ENCODE results near the gene ARHGAP24.
"Not testable (repeated sequence)": the region's sequence is repeated elsewhere in the genome, so short reads cannot be mapped to it uniquely, and the experiment has no call there.

ARHGAP24 gene

GRCh38 chr4:85952972-85953650 lies 478.2 kb downstream of the ARHGAP24 start:
- H3K27ac ChIP-seq = no peak overlapping the region
- TF ChIP-seq ZFX (IDR thresholded peaks at IDR 0.05; ENCODE audit: borderline replicate concordance) = no peak
- TF ChIP-seq, protein P1, sequence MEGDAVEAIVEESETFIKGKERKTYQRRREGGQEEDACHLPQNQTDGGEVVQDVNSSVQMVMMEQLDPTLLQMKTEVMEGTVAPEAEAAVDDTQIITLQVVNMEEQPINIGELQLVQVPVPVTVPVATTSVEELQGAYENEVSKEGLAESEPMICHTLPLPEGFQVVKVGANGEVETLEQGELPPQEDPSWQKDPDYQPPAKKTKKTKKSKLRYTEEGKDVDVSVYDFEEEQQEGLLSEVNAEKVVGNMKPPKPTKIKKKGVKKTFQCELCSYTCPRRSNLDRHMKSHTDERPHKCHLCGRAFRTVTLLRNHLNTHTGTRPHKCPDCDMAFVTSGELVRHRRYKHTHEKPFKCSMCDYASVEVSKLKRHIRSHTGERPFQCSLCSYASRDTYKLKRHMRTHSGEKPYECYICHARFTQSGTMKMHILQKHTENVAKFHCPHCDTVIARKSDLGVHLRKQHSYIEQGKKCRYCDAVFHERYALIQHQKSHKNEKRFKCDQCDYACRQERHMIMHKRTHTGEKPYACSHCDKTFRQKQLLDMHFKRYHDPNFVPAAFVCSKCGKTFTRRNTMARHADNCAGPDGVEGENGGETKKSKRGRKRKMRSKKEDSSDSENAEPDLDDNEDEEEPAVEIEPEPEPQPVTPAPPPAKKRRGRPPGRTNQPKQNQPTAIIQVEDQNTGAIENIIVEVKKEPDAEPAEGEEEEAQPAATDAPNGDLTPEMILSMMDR (IDR thresholded peaks at IDR 0.05) = no peak

DNA sequence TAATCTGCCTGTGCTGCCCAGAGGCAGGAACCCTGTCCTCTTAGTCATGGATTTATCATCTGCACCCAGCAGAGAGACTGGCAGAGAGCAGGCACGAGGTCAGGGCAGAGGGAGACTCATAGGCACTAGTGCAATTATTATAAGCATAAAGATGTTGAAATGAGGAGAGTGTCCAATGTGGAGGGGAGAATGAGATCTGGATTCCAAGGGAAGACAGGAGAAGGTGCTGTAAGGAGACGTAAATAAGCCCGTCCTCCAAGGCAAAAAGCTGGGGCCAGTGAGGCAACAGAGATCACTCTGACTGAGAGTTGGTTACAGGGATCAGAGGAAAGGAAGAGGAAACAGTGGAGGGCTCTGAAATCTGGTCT lies 478.7 kb downstream of the ARHGAP24 start:
- no peak overlapping the region for H3K27ac ChIP-seq
- TF ChIP-seq, protein P1 (IDR thresholded peaks at IDR 0.05) = no peak
- no peak for TF ChIP-seq ZFX (IDR thresholded peaks at IDR 0.05; ENCODE audit: borderline replicate concordance)

GRCh38 chr4:85955620-85956292 lies 480.8 kb downstream of the ARHGAP24 start:
- TF ChIP-seq, protein P1 (IDR thresholded peaks at IDR 0.05) = no peak
- TF ChIP-seq ZFX (IDR thresholded peaks at IDR 0.05; ENCODE audit: borderline replicate concordance) = no peak
- H3K27ac ChIP-seq = no peak overlapping the region

GRCh38 chr4:85956293-85956945 lies 481.5 kb downstream of the ARHGAP24 start:
- no peak overlapping the region for H3K27ac ChIP-seq
- no peak for TF ChIP-seq ZFX (IDR thresholded peaks at IDR 0.05; ENCODE audit: borderline replicate concordance)
- TF ChIP-seq, protein P1 (IDR thresholded peaks at IDR 0.05) = no peak

DNA sequence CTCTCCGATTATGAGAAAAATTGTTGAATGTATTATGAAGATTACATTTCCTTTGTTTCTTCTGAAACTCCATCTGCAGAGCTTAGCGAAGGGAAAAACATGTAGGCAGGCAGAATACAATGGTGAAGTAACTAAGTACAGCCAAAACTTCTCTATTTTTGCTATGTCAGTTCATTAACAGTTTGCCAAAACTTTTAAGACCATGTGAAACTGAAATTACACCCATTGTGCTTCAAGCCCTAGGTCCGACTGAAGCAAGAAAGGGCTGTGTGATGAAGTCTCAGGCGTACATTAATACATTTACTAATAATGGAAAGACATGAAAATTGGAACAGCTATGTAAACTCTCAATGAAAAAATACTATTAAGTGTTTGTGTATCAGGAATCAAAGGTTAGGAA lies 486.9 kb downstream of the ARHGAP24 start:
- TF ChIP-seq, protein P1 (IDR thresholded peaks at IDR 0.05) = no peak
- no peak for TF ChIP-seq ZFX (IDR thresholded peaks at IDR 0.05; ENCODE audit: borderline replicate concordance)
- no peak overlapping the region for H3K27ac ChIP-seq

DNA sequence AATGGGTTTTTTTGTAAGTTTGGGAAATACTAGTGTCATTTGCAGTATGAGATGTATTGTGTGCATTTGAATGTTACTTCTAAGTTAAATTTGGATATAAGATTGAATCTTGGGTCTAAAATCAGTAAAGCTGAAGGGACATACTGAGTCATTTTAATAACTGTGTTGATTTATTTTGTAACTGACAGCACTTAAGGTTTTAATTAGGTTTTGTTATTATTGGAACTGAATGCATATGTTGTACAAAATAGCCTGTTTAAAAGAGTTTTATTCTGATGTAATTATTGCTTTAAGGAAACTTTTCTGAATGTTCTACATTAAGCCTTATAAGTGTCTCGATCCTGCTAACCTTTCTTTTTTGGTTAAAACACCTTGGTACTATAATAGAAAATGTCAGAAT lies 488.3 kb downstream of the ARHGAP24 start:
- no peak for TF ChIP-seq ZFX (IDR thresholded peaks at IDR 0.05; ENCODE audit: borderline replicate concordance)
- TF ChIP-seq, protein P1 (IDR thresholded peaks at IDR 0.05) = no peak
- peak overlapping the region; percentile 34 for H3K27ac ChIP-seq

GRCh38 chr4:85964298-85964697 lies 489.3 kb downstream of the ARHGAP24 start:
- TF ChIP-seq ZFX (IDR thresholded peaks at IDR 0.05; ENCODE audit: borderline replicate concordance) = no peak
- TF ChIP-seq, protein P1 (IDR thresholded peaks at IDR 0.05) = peak; percentile 27
- no peak overlapping the region for H3K27ac ChIP-seq

- H3K27ac ChIP-seq = not testable (repeated sequence)
These were observed 490.1 kb downstream of the ARHGAP24 start for GRCh38 chr4:85965017-85965416.

Measured in 22Rv1 (cell line).